Endothelial cell of hepatic sinusoid (primary cell): ENCODE data around the gene IGFBP6.
"Not testable (repeated sequence)": the region's sequence is repeated elsewhere in the genome, so short reads cannot be mapped to it uniquely, and the experiment has no call there.

Experiments used
- in situ Hi-C: cut with HindIII; loops from 2 replicates; pipeline ENCODE4 v1.10.0; 2017; ENCODE audit warnings: low sequenced_read_pairs

Gene IGFBP6

GRCh38 chr12:53094796-53095595, 2.5 kb upstream of the IGFBP6 start:
- in situ Hi-C loops, result not testable (repeated sequence)

GRCh38 chr12:53095596-53095895, 1.9 kb upstream of the IGFBP6 start:
- in situ Hi-C loops, result not testable (repeated sequence)

GRCh38 chr12:53096089-53096741, 1.3 kb upstream of the IGFBP6 start:
- in situ Hi-C loops, result no loop called here

- in situ Hi-C loops, result no loop called here
Observed at GRCh38 chr12:53096759-53097158, 708 bp upstream of the IGFBP6 start.

- in situ Hi-C loops, result no loop called here
Observed at GRCh38 chr12:53097207-53097563, 282 bp upstream of the IGFBP6 start.

GRCh38 chr12:53098354-53098981, 1.0 kb downstream of the IGFBP6 start:
- in situ Hi-C loops, result no loop called here

GRCh38 chr12:53099071-53099882, 1.8 kb downstream of the IGFBP6 start:
- in situ Hi-C loops, result no loop called here

GRCh38 chr12:53100466-53101151, 3.1 kb downstream of the IGFBP6 start:
- in situ Hi-C loops, result loop anchor here (5.0 kb wide), 1 partner anchor 33 kb away; no protein-coding TSS in a partner anchor

- in situ Hi-C loops, result loop anchor here (5.0 kb wide), 1 partner anchor 34 kb away; no protein-coding TSS in a partner anchor
Observed at GRCh38 chr12:53101266-53101665, 3.8 kb downstream of the IGFBP6 start.

GRCh38 chr12:53101931-53102781, 4.7 kb downstream of the IGFBP6 start:
- in situ Hi-C loops, result loop anchor here (5.0 kb wide), 1 partner anchor 35 kb away; no protein-coding TSS in a partner anchor

GRCh38 chr12:53102883-53103807, 5.7 kb downstream of the IGFBP6 start, which contains the start of gene SOAT2:
Gene SOAT2 (plus strand): TSS chr12:53103486. CDS start chr12:53103578, 92 bp downstream.
- in situ Hi-C loops, result loop anchor here (5.0 kb wide), 1 partner anchor 36 kb away; no protein-coding TSS in a partner anchor

GRCh38 chr12:53103860-53104305, 6.4 kb downstream of the IGFBP6 start:
- in situ Hi-C loops, result loop anchor here (5.0 kb wide), 1 partner anchor 37 kb away; no protein-coding TSS in a partner anchor

GRCh38 chr12:53105256-53105655, 7.8 kb downstream of the IGFBP6 start:
- in situ Hi-C loops, result no loop called here

GRCh38 chr12:53105712-53106439, 8.4 kb downstream of the IGFBP6 start:
- in situ Hi-C loops, result no loop called here

- in situ Hi-C loops, result no loop called here
Observed at GRCh38 chr12:53107122-53107521, 9.7 kb downstream of the IGFBP6 start.

GRCh38 chr12:53112431-53112830, 15.0 kb downstream of the IGFBP6 start:
- in situ Hi-C loops, result not testable (repeated sequence)

GRCh38 chr12:53113136-53113705, 15.8 kb downstream of the IGFBP6 start:
- in situ Hi-C loops, result no loop called here
